ENCODE measurements around the gene PAEP. TPM values are rescaled to one million over a fixed set of nuclear protein-coding genes. Genes with fewer than 3 reads are reported as not detected.

The PAEP gene
- total RNA-seq, 1 experiment from 2014 or later = not detected

GRCh38 chr9:135523521-135524129, 37.9 kb upstream of the PAEP start:
- Histone ChIP-seq H3K9me3 (no peaks in the 10 kb centered on the region), H3K4me1 (no peaks in the 10 kb centered on the region), H3K27me3 (replicated peaks; ENCODE audit: control insufficient read depth, insufficient read depth, low read length) (no peaks in the 10 kb centered on the region), H3K36me3 (ENCODE audit: control insufficient read depth, insufficient read depth, low read length) (no peaks in the 10 kb centered on the region), H3K4me3 (ENCODE audit: low read depth, low read length) (no peak overlapping the region)
- no peak for DNase-seq
- ChIA-PET POLR2A (no interaction called here), CTCF (no interaction called here)
- Mint-ChIP-seq H3K9me3 (ENCODE audit: unreplicated experiment) (no peaks in the 10 kb centered on the region), H3K27ac (ENCODE audit: unreplicated experiment) (no peak overlapping the region), H3K4me3 (ENCODE audit: unreplicated experiment) (no peak overlapping the region), H3K4me1 (ENCODE audit: low read depth, unreplicated experiment) (no peaks in the 10 kb centered on the region), H3K27me3 (ENCODE audit: insufficient read depth, unreplicated experiment) (peaks cover 8% of the 10 kb centered on the region), H3K36me3 (ENCODE audit: insufficient read depth, unreplicated experiment) (no peaks in the 10 kb centered on the region)
- intact Hi-C loops (cut with micrococcal nuclease; ENCODE audit: unreplicated experiment) = no loop called here
- BruUV-seq (replicated peaks) = no TSS peak
- TF ChIP-seq, protein P1, sequence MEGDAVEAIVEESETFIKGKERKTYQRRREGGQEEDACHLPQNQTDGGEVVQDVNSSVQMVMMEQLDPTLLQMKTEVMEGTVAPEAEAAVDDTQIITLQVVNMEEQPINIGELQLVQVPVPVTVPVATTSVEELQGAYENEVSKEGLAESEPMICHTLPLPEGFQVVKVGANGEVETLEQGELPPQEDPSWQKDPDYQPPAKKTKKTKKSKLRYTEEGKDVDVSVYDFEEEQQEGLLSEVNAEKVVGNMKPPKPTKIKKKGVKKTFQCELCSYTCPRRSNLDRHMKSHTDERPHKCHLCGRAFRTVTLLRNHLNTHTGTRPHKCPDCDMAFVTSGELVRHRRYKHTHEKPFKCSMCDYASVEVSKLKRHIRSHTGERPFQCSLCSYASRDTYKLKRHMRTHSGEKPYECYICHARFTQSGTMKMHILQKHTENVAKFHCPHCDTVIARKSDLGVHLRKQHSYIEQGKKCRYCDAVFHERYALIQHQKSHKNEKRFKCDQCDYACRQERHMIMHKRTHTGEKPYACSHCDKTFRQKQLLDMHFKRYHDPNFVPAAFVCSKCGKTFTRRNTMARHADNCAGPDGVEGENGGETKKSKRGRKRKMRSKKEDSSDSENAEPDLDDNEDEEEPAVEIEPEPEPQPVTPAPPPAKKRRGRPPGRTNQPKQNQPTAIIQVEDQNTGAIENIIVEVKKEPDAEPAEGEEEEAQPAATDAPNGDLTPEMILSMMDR (IDR thresholded peaks at IDR 0.05; ENCODE audit: insufficient read depth in 1 of 2, low read depth in 1 of 2, low read length in 1 of 2, severe bottlenecking in 1 of 2, unreplicated experiment in 1 of 2) = no peak

DNA sequence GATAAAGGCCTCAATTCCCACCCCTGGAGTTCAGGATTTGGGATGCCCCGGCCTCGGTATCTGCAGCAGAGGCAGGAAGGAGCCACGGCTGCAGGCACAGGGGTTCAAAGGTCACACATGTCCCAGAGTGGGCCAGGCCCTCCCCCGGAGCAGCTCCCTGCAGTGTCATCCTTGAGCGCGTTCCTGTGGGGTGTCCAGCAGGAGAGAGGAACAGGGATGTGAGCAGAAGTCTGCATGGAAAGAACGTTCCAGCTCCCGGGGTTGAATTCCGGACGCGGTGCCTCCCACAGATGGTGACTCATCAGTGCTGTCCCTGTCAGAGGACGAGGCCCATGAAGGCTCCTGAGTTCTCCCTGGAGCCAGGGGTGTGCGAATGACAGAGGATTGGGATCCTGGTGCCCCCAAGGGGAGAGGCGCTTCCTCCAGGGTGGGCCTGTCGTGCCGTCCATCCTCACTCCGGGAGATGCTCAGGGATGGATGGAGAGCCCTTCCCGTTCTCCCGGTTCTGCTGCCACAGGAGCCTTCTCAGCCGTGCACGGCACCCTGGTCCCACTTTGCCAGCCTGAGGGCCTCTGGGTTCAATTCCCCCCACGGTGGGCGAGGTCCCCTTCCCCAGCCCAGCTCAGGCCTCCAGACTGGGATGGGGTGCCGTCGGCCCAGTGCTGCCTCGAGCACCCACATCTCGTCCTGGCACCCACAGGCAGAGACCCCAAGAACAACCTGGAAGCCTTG, 37.3 kb upstream of the PAEP start:
- TF ChIP-seq, protein P1 (IDR thresholded peaks at IDR 0.05; ENCODE audit: insufficient read depth in 1 of 2, low read depth in 1 of 2, low read length in 1 of 2, severe bottlenecking in 1 of 2, unreplicated experiment in 1 of 2) = no peak
- H3K4me1 ChIP-seq = no peaks in the 10 kb centered on the region
- DNase-seq = no peak
- no peaks in the 10 kb centered on the region for H3K9me3 ChIP-seq
- H3K27me3 Mint-ChIP-seq (ENCODE audit: insufficient read depth, unreplicated experiment) = peaks cover 6% of the 10 kb centered on the region
- no peaks in the 10 kb centered on the region for H3K36me3 ChIP-seq (ENCODE audit: control insufficient read depth, insufficient read depth, low read length)
- no peaks in the 10 kb centered on the region for H3K36me3 Mint-ChIP-seq (ENCODE audit: insufficient read depth, unreplicated experiment)
- BruUV-seq (replicated peaks) = no TSS peak
- H3K9me3 Mint-ChIP-seq (ENCODE audit: unreplicated experiment) = no peaks in the 10 kb centered on the region
- ChIA-PET POLR2A (no interaction called here), CTCF (no interaction called here)
- no peak overlapping the region for H3K27ac Mint-ChIP-seq (ENCODE audit: unreplicated experiment)
- no peak overlapping the region for H3K4me3 ChIP-seq (ENCODE audit: low read depth, low read length)
- H3K4me1 Mint-ChIP-seq (ENCODE audit: low read depth, unreplicated experiment) = no peaks in the 10 kb centered on the region
- intact Hi-C loops (cut with micrococcal nuclease; ENCODE audit: unreplicated experiment) = no loop called here
- H3K27me3 ChIP-seq (replicated peaks; ENCODE audit: control insufficient read depth, insufficient read depth, low read length) = no peaks in the 10 kb centered on the region
- H3K4me3 Mint-ChIP-seq (ENCODE audit: unreplicated experiment) = no peak overlapping the region

DNA sequence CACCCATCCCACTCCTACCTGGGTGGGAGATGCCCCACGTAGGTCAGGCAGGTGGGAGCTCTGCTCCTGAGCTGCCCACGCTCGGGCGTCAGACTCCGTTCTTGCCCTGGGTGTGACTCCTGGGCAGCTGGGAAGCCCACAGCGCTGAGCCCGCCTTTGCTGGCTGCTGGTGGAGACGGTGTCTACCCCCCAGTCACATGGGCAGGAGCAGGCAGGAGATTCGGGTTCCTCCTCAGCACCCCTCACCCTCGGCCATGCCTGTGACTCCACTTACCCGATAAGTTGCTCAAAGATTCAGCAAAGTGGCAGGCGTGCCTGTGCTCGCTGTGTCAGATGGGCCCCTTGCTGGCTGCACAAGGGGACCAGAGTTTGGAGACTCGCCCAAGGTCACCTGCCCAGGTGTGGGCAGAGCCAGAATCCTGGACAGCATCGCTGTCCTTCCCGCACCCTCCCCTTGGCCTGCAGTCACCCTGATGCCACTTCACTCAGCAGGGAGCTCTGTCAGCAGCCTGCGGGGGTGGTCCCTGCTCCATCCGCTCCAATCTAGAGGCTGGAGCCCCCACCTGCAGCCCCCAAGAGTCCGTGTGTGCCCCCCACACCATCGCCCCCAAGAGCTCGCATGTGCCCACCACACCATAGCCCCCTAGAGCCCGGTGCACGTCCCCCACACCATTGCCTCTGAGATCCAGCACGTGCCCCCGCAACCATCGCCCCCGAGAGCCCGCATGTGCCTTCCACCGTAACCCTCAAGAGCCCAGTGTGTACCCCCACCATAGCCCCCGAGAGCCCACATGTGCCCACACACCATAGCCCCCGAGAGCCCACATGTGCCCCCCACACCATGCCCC, 36.1 kb upstream of the PAEP start:
- Mint-ChIP-seq H3K27me3 (ENCODE audit: insufficient read depth, unreplicated experiment) (no peaks in the 10 kb centered on the region), H3K9me3 (ENCODE audit: unreplicated experiment) (no peaks in the 10 kb centered on the region), H3K27ac (ENCODE audit: unreplicated experiment) (no peak overlapping the region), H3K4me1 (ENCODE audit: low read depth, unreplicated experiment) (no peaks in the 10 kb centered on the region), H3K4me3 (ENCODE audit: unreplicated experiment) (no peak overlapping the region), H3K36me3 (ENCODE audit: insufficient read depth, unreplicated experiment) (no peaks in the 10 kb centered on the region)
- H3K4me1 ChIP-seq = no peaks in the 10 kb centered on the region
- H3K4me3 ChIP-seq (ENCODE audit: low read depth, low read length) = no peak overlapping the region
- intact Hi-C loops (cut with micrococcal nuclease; ENCODE audit: unreplicated experiment) = no loop called here
- no peaks in the 10 kb centered on the region for H3K36me3 ChIP-seq (ENCODE audit: control insufficient read depth, insufficient read depth, low read length)
- DNase-seq = no peak
- H3K27me3 ChIP-seq (replicated peaks; ENCODE audit: control insufficient read depth, insufficient read depth, low read length) = no peaks in the 10 kb centered on the region
- no TSS peak for BruUV-seq (replicated peaks)
- TF ChIP-seq, protein P1 (IDR thresholded peaks at IDR 0.05; ENCODE audit: insufficient read depth in 1 of 2, low read depth in 1 of 2, low read length in 1 of 2, severe bottlenecking in 1 of 2, unreplicated experiment in 1 of 2) = no peak
- ChIA-PET POLR2A (no interaction called here), CTCF (no interaction called here)
- H3K9me3 ChIP-seq = no peaks in the 10 kb centered on the region

Measured in Caco-2 (cell line).